ENCODE results near the gene RXRG. TPM values are rescaled to one million over a fixed set of nuclear protein-coding genes. Genes with fewer than 3 reads are reported as not detected.

The RXRG gene
- total RNA-seq, 1 experiment from 2014 or later: not detected

DNA sequence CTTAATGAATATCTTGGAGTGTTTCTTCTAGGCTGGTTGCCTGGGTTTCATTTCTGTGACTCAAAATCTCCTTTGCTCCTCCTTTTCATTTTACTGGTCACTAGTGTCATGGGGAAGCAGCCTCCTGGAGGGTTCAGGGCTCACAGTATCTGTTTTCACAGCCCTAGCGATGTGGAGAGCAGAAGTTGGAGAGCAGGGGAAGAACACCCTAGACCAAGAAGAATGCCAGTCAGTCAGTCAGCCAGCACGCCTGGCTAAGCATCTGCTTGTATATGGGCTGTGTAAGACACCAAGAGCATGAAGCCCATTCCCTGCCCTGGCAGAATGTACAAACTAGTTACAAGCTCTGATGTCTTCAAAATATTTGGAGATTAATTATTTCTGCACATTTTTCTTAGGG lies 7.9 kb downstream of the RXRG start:
- no peak overlapping the region for H3K4me3 ChIP-seq (ENCODE audit: low read length)
- H4K20me1 ChIP-seq (ENCODE audit: low read length): no peaks in the 10 kb centered on the region
- CTCF ChIA-PET: no interaction called here
- H3K27me3 ChIP-seq (ENCODE audit: low read length): peaks cover 77% of the 10 kb centered on the region
- POLR2A ChIA-PET (ENCODE audit: unreplicated experiment): no interaction called here
- BruUV-seq (replicated peaks): no TSS peak
- no peak overlapping the region for H3K27ac ChIP-seq (ENCODE audit: low read length)
- TF ChIP-seq EZH2phosphoT487 (IDR thresholded peaks at IDR 0.05; ENCODE audit: borderline replicate concordance, low read length): no peak
- TF ChIP-seq, protein P1, sequence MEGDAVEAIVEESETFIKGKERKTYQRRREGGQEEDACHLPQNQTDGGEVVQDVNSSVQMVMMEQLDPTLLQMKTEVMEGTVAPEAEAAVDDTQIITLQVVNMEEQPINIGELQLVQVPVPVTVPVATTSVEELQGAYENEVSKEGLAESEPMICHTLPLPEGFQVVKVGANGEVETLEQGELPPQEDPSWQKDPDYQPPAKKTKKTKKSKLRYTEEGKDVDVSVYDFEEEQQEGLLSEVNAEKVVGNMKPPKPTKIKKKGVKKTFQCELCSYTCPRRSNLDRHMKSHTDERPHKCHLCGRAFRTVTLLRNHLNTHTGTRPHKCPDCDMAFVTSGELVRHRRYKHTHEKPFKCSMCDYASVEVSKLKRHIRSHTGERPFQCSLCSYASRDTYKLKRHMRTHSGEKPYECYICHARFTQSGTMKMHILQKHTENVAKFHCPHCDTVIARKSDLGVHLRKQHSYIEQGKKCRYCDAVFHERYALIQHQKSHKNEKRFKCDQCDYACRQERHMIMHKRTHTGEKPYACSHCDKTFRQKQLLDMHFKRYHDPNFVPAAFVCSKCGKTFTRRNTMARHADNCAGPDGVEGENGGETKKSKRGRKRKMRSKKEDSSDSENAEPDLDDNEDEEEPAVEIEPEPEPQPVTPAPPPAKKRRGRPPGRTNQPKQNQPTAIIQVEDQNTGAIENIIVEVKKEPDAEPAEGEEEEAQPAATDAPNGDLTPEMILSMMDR (conservative IDR thresholded peaks at IDR 0.05; ENCODE audit: low read depth, low read length): no peak
- no peak overlapping the region for H2AFZ ChIP-seq (ENCODE audit: low read length)
- ATAC-seq: no peak
- H3K9ac ChIP-seq (ENCODE audit: low read length): no peak overlapping the region
- H3K79me2 ChIP-seq (ENCODE audit: low read length): no peaks in the 10 kb centered on the region
- no peaks in the 10 kb centered on the region for H3K9me2 ChIP-seq (replicated peaks; ENCODE audit: low read length)
- H3F3A ChIP-seq (ENCODE audit: low read length, unreplicated experiment): no peaks in the 10 kb centered on the region
- H3K36me3 ChIP-seq (ENCODE audit: low read depth, low read length): no peaks in the 10 kb centered on the region
- H3K4me2 ChIP-seq (ENCODE audit: low read length): no peak overlapping the region
- H3K4me1 ChIP-seq (ENCODE audit: insufficient read depth, low read length): no peaks in the 10 kb centered on the region
- no peaks in the 10 kb centered on the region for H3K9me3 ChIP-seq (ENCODE audit: low read length)
- intact Hi-C loops (cut with micrococcal nuclease): no loop called here
- DNase-seq: no peak

DNA sequence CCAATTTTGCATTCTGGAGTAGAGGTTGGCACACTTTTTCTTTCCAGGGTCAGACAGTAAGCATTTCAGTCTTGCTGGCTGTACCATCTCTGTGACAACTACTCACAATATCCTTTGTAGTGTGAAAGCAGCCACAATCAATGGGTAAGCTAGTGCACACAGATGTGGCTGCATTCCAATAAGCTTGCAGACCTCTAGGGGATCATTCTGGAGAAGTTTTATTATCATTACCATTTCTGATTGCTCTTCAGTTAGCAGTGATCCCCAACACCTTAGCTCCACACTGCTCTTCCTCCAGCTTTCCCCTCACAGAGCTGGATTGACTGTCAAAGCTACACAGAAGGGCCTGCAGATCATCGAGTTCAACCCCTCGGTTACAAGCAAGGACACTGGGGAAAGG lies 9.1 kb downstream of the RXRG start:
- CTCF ChIA-PET: interaction anchor here (0.6 kb wide), 1 partner anchor 123 kb away, joined by 3 read pairs; no protein-coding TSS in a partner anchor
- Histone ChIP-seq H3F3A (ENCODE audit: low read length, unreplicated experiment) (no peaks in the 10 kb centered on the region), H4K20me1 (ENCODE audit: low read length) (no peaks in the 10 kb centered on the region), H2AFZ (ENCODE audit: low read length) (no peak overlapping the region), H3K4me1 (ENCODE audit: insufficient read depth, low read length) (no peaks in the 10 kb centered on the region), H3K4me2 (ENCODE audit: low read length) (no peak overlapping the region), H3K79me2 (ENCODE audit: low read length) (no peaks in the 10 kb centered on the region), H3K27ac (ENCODE audit: low read length) (no peak overlapping the region), H3K36me3 (ENCODE audit: low read depth, low read length) (no peaks in the 10 kb centered on the region), H3K4me3 (ENCODE audit: low read length) (no peak overlapping the region), H3K9ac (ENCODE audit: low read length) (no peak overlapping the region), H3K9me3 (ENCODE audit: low read length) (no peaks in the 10 kb centered on the region), H3K27me3 (ENCODE audit: low read length) (peaks cover 70% of the 10 kb centered on the region), H3K9me2 (replicated peaks; ENCODE audit: low read length) (no peaks in the 10 kb centered on the region)
- POLR2A ChIA-PET (ENCODE audit: unreplicated experiment): no interaction called here
- ATAC-seq (no peak), DNase-seq (no peak)
- no peak for TF ChIP-seq EZH2phosphoT487 (IDR thresholded peaks at IDR 0.05; ENCODE audit: borderline replicate concordance, low read length)
- TF ChIP-seq EZH2 (IDR thresholded peaks at IDR 0.05; ENCODE audit: low read length, unreplicated experiment): no peak
- TF ChIP-seq, protein P1 (conservative IDR thresholded peaks at IDR 0.05; ENCODE audit: low read depth, low read length): no peak
- no TSS peak for BruUV-seq (replicated peaks)
- intact Hi-C loops (cut with micrococcal nuclease): no loop called here

DNA sequence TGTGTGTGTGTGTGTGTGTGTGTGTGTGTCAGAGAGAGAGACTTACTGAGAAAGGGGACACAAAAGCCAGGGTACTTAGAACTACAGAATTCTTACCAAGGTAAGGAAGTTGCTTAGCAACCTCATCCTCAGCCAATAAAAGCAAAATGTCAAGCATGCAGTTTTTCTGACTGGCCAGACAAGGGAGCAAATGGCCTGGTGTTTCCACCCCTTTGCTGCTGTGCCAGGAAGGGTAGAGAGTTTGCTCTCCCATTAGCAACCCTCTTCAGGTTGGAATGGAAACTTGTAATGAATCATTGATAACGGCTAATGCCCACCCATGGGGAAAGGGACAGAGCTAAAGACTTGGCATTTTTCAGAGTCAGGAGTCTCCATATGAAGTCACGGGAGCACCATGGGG lies 10.6 kb downstream of the RXRG start:
- CTCF ChIA-PET: no interaction called here
- BruUV-seq (replicated peaks): no TSS peak
- no peaks in the 10 kb centered on the region for H3F3A ChIP-seq (ENCODE audit: low read length, unreplicated experiment)

More for the DNA sequence above, 10.6 kb downstream of the RXRG start:
- Histone ChIP-seq H3K27me3 (ENCODE audit: low read length) (peaks cover 60% of the 10 kb centered on the region), H3K36me3 (ENCODE audit: low read depth, low read length) (no peaks in the 10 kb centered on the region), H3K9me3 (ENCODE audit: low read length) (no peaks in the 10 kb centered on the region), H2AFZ (ENCODE audit: low read length) (no peak overlapping the region), H3K9ac (ENCODE audit: low read length) (no peak overlapping the region), H3K4me1 (ENCODE audit: insufficient read depth, low read length) (no peaks in the 10 kb centered on the region), H3K79me2 (ENCODE audit: low read length) (no peaks in the 10 kb centered on the region), H3K27ac (ENCODE audit: low read length) (no peak overlapping the region), H3K4me3 (ENCODE audit: low read length) (no peak overlapping the region), H3K9me2 (replicated peaks; ENCODE audit: low read length) (no peaks in the 10 kb centered on the region), H3K4me2 (ENCODE audit: low read length) (no peak overlapping the region), H4K20me1 (ENCODE audit: low read length) (no peaks in the 10 kb centered on the region)
- TF ChIP-seq EZH2 (IDR thresholded peaks at IDR 0.05; ENCODE audit: low read length, unreplicated experiment) (no peak), EZH2phosphoT487 (IDR thresholded peaks at IDR 0.05; ENCODE audit: borderline replicate concordance, low read length) (no peak)
- TF ChIP-seq, protein P1 (conservative IDR thresholded peaks at IDR 0.05; ENCODE audit: low read depth, low read length): no peak
- intact Hi-C loops (cut with micrococcal nuclease): no loop called here
- POLR2A ChIA-PET (ENCODE audit: unreplicated experiment): no interaction called here
- no peak for DNase-seq
- ATAC-seq: no peak
